WTC11 (cell line): ENCODE results near the gene TMEM45B.

Source experiments
- ATF2 ChIP-seq: sonication (generic); formaldehyde crosslinking; IDR thresholded peaks from 2 replicates; pipeline ENCODE4 v1.8.1; 2022; ENCODE audit warnings: low read depth, missing genetic modification reagents, borderline replicate concordance
- EMX1 ChIP-seq: fragments of 250-450 bp; sonication (Bioruptor Pico); IDR thresholded peaks from 2 replicates; pipeline ENCODE4 v1.8.0; 2021; ENCODE audit warnings: mild to moderate bottlenecking
- NFE2L1 ChIP-seq: sonication (generic); formaldehyde crosslinking; IDR thresholded peaks from 2 replicates; pipeline ENCODE4 v1.8.1; 2023; ENCODE audit warnings: missing genetic modification reagents
- USF2 ChIP-seq: sonication (generic); formaldehyde crosslinking; IDR thresholded peaks from 2 replicates; pipeline ENCODE4 v1.8.1; 2023; ENCODE audit warnings: mild to moderate bottlenecking, missing genetic modification reagents, moderate library complexity
- ZNF121 ChIP-seq: sonication (generic); formaldehyde crosslinking; IDR thresholded peaks from 2 replicates; pipeline ENCODE4 v1.8.0; 2023; ENCODE audit warnings: missing genetic modification reagents
- ZNF532 ChIP-seq: fragments of 250-450 bp; sonication (Bioruptor Pico); IDR thresholded peaks from 2 replicates; pipeline ENCODE4 v1.9.0; 2021; ENCODE audit warnings: mild to moderate bottlenecking, borderline replicate concordance
- TF ChIP-seq, protein P1 (sequence below): sonication (generic); formaldehyde crosslinking; IDR thresholded peaks from 2 replicates; pipeline ENCODE4 v1.8.0; 2022; ENCODE audit warnings: missing genetic modification reagents
- TF ChIP-seq, protein P2 (sequence below): sonication (generic); formaldehyde crosslinking; IDR thresholded peaks from 2 replicates; pipeline ENCODE4 v1.8.0; 2022; ENCODE audit warnings: mild to moderate bottlenecking, missing genetic modification reagents

DNA sequence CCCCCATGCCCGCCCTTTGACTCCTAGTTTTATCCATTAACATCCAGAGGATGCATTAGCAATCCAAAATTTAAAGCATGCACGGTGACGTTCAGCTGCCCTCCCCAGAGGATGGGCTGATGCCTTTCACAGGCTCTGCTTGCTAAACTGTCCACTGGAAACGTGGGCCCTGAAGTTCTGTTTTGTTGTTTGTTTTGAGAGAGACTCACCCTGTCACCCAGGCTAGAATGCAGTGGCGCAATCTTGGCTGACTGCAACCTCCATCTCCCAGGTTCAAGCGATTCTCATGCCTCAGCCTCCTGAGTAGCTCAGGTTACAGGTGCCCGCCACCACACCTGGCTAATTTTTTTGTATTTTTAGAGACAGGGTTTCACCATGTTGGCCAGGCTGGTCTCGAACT is 40.4 kb downstream of the TMEM45B start:
- TF ChIP-seq ZNF121 (CRISPR knock-in tag) = no peak
- TF ChIP-seq, protein P1, sequence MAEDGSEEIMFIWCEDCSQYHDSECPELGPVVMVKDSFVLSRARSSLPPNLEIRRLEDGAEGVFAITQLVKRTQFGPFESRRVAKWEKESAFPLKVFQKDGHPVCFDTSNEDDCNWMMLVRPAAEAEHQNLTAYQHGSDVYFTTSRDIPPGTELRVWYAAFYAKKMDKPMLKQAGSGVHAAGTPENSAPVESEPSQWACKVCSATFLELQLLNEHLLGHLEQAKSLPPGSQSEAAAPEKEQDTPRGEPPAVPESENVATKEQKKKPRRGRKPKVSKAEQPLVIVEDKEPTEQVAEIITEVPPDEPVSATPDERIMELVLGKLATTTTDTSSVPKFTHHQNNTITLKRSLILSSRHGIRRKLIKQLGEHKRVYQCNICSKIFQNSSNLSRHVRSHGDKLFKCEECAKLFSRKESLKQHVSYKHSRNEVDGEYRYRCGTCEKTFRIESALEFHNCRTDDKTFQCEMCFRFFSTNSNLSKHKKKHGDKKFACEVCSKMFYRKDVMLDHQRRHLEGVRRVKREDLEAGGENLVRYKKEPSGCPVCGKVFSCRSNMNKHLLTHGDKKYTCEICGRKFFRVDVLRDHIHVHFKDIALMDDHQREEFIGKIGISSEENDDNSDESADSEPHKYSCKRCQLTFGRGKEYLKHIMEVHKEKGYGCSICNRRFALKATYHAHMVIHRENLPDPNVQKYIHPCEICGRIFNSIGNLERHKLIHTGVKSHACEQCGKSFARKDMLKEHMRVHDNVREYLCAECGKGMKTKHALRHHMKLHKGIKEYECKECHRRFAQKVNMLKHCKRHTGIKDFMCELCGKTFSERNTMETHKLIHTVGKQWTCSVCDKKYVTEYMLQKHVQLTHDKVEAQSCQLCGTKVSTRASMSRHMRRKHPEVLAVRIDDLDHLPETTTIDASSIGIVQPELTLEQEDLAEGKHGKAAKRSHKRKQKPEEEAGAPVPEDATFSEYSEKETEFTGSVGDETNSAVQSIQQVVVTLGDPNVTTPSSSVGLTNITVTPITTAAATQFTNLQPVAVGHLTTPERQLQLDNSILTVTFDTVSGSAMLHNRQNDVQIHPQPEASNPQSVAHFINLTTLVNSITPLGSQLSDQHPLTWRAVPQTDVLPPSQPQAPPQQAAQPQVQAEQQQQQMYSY (CRISPR knock-in tag) = no peak
- TF ChIP-seq NFE2L1 (CRISPR knock-in tag) = no peak
- no peak for TF ChIP-seq ZNF532 (CRISPR knock-in tag)
- TF ChIP-seq ATF2 (CRISPR knock-in tag) = no peak
- no peak for TF ChIP-seq EMX1 (CRISPR knock-in tag)
- no peak for TF ChIP-seq USF2 (CRISPR knock-in tag)
- TF ChIP-seq, protein P2, sequence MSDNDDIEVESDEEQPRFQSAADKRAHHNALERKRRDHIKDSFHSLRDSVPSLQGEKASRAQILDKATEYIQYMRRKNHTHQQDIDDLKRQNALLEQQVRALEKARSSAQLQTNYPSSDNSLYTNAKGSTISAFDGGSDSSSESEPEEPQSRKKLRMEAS (CRISPR knock-in tag) = no peak
